Parathyroid adenoma (tissue), 2 donors: ENCODE data around the gene PID1.

Source experiments
- H2AFZ ChIP-seq: fragments of 300-600 bp; sonication (generic); one replicate; pipeline ENCODE4 v1.7.0; 2017; ENCODE audit warnings: antibody characterized with exemption, mild to moderate bottlenecking
- H3K27ac ChIP-seq: fragments of 300-600 bp; sonication (generic); one replicate; pipeline ENCODE4 v1.7.0; 2017
- H3K27me3 ChIP-seq: fragments of 300-600 bp; sonication (generic); one replicate; pipeline ENCODE4 v1.7.0; 2017; ENCODE audit warnings: low read length; ENCODE audit not compliant: control insufficient read depth, insufficient read depth
- H3K36me3 ChIP-seq: fragments of 300-600 bp; sonication (generic); one replicate; pipeline ENCODE4 v1.7.0; 2017; ENCODE audit warnings: low read length; ENCODE audit not compliant: control insufficient read depth, insufficient read depth
- H3K4me1 ChIP-seq: fragments of 300-600 bp; sonication (generic); one replicate; pipeline ENCODE4 v1.7.0; 2017; ENCODE audit warnings: control low read depth
- H3K4me2 ChIP-seq: fragments of 300-600 bp; sonication (generic); one replicate; pipeline ENCODE4 v1.7.0; 2017; ENCODE audit warnings: low read length
- H3K4me3 ChIP-seq: fragments of 300-600 bp; sonication (generic); one replicate; pipeline ENCODE4 v1.7.0; 2017; ENCODE audit warnings: low read depth, low read length
- H3K79me2 ChIP-seq: fragments of 300-600 bp; sonication (generic); one replicate; pipeline ENCODE4 v1.7.0; 2017; ENCODE audit warnings: control low read depth
- H3K9ac ChIP-seq: fragments of 300-600 bp; sonication (generic); one replicate; pipeline ENCODE4 v1.7.0; 2017; ENCODE audit warnings: mild to moderate bottlenecking
- H3K9me3 ChIP-seq: fragments of 300-600 bp; sonication (generic); one replicate; pipeline ENCODE4 v1.7.0; 2017; ENCODE audit warnings: low read length; ENCODE audit not compliant: control insufficient read depth
- TF ChIP-seq, protein P1 (sequence below): fragments of 300-600 bp; sonication (generic); IDR thresholded peaks from one replicate; pipeline ENCODE4 v1.7.0; 2017; ENCODE audit warnings: antibody characterized with exemption, mild to moderate bottlenecking
- donor health status: primary hyperparathyroidism.

Gene PID1

DNA sequence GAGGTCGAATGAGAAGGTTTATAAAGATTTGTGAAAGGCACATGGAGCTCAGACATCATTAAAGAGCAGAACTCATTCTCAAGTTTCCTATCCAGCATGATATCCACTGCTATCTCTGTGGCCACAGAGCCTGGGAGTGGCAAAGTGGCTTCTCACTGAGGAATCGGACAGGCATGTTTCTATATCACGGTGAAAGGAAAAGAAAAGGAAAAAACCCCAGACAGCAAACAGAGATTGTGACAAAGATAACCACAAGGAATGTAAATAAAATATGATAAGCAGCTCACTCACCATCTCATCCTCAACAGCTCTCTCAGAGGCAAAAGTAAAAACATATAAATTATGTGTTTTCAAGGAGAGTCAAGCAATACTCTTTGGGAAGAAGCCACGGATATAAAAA is 2.5 kb downstream of the PID1 start:
- no peaks in the 10 kb centered on the region for H3K9me3 ChIP-seq
- no peak overlapping the region for H3K27ac ChIP-seq
- peaks cover 2% of the 10 kb centered on the region for H3K4me1 ChIP-seq
- TF ChIP-seq, protein P1, sequence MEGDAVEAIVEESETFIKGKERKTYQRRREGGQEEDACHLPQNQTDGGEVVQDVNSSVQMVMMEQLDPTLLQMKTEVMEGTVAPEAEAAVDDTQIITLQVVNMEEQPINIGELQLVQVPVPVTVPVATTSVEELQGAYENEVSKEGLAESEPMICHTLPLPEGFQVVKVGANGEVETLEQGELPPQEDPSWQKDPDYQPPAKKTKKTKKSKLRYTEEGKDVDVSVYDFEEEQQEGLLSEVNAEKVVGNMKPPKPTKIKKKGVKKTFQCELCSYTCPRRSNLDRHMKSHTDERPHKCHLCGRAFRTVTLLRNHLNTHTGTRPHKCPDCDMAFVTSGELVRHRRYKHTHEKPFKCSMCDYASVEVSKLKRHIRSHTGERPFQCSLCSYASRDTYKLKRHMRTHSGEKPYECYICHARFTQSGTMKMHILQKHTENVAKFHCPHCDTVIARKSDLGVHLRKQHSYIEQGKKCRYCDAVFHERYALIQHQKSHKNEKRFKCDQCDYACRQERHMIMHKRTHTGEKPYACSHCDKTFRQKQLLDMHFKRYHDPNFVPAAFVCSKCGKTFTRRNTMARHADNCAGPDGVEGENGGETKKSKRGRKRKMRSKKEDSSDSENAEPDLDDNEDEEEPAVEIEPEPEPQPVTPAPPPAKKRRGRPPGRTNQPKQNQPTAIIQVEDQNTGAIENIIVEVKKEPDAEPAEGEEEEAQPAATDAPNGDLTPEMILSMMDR: no peak
- H3K9ac ChIP-seq: no peak overlapping the region
- no peaks in the 10 kb centered on the region for H3K79me2 ChIP-seq
- H3K36me3 ChIP-seq: no peaks in the 10 kb centered on the region
- H3K4me2 ChIP-seq: no peak overlapping the region
- H3K4me3 ChIP-seq: no peak overlapping the region
- no peaks in the 10 kb centered on the region for H3K27me3 ChIP-seq
- no peak overlapping the region for H2AFZ ChIP-seq

DNA sequence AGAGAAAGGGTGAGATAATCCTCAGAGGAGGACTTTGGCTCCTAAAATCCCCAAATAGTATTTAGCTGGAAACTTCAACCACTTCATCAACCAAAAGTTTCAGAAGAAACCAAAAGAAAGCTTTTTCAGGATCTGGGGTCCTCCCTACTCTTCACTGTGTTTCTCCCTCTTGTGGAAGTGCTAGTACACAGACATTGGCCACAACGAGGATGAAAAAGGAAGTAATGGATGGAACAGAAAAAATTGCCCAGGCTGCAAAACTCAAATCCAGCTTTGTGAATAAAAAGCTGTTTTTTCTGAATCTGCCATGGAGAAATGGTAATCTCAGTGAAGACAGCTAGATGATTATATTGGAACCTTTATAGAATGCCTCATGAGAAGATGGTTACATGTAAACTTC is 4.0 kb downstream of the PID1 start:
- Histone ChIP-seq H3K27me3 (no peaks in the 10 kb centered on the region), H3K79me2 (no peaks in the 10 kb centered on the region), H3K4me2 (no peak overlapping the region), H3K27ac (no peak overlapping the region), H3K4me3 (no peak overlapping the region), H3K4me1 (no peaks in the 10 kb centered on the region), H2AFZ (no peak overlapping the region), H3K9me3 (no peaks in the 10 kb centered on the region), H3K9ac (no peak overlapping the region), H3K36me3 (no peaks in the 10 kb centered on the region)
- TF ChIP-seq, protein P1: no peak

DNA sequence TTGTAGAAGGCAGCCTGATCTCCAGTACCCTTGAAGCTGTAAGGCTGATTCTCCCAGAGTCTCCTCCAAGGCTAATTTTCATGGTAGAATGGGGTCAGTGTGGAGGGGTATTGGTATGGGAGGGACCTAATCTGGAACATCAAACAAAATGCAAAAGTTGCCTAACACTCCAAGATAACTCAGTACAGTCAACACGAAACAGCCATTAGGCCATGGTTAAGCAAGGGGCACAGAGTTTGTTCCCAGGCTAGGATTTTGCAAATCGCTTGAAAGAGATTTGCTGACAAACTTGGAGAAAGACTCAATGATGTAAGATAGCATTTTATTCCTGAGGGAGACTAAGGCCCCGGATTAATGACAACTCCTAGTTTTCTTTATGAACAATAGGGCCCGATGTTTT is 5.4 kb downstream of the PID1 start:
- no peak overlapping the region for H3K9ac ChIP-seq

DNA sequence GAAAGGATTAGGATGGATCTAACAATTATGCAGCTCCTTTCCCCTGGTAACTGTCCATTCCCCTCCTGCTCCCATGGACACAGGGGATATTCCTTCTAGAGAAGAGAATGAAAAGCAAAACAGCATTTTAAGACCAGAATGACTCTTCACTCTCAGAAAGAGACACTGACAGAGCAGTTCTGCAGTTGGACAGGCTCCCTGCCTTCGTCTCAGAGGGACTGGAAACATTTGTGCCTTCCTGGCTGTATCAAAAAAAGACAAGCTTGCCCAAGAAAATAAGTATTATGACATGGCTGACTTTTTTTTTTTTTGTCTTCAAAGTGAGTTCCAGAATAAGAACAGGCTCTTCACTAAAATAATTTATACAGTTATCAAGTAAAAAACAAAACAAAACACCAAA is 9.5 kb downstream of the PID1 start:
- Histone ChIP-seq H3K9me3 (no peaks in the 10 kb centered on the region), H3K27me3 (no peaks in the 10 kb centered on the region), H3K9ac (no peak overlapping the region), H3K27ac (no peak overlapping the region), H3K4me2 (no peak overlapping the region), H3K4me3 (no peak overlapping the region), H3K4me1 (no peaks in the 10 kb centered on the region), H3K36me3 (no peaks in the 10 kb centered on the region), H2AFZ (no peak overlapping the region), H3K79me2 (no peaks in the 10 kb centered on the region)
- TF ChIP-seq, protein P1: no peak

More for the DNA sequence above, 5.4 kb downstream of the PID1 start:
- no peaks in the 10 kb centered on the region for H3K4me1 ChIP-seq
- H3K9me3 ChIP-seq: no peaks in the 10 kb centered on the region
- H2AFZ ChIP-seq: no peak overlapping the region
- TF ChIP-seq, protein P1: no peak
- H3K27me3 ChIP-seq: no peaks in the 10 kb centered on the region
- no peaks in the 10 kb centered on the region for H3K79me2 ChIP-seq
- H3K4me2 ChIP-seq: no peak overlapping the region
- no peaks in the 10 kb centered on the region for H3K36me3 ChIP-seq
- H3K4me3 ChIP-seq: no peak overlapping the region
- no peak overlapping the region for H3K27ac ChIP-seq

DNA sequence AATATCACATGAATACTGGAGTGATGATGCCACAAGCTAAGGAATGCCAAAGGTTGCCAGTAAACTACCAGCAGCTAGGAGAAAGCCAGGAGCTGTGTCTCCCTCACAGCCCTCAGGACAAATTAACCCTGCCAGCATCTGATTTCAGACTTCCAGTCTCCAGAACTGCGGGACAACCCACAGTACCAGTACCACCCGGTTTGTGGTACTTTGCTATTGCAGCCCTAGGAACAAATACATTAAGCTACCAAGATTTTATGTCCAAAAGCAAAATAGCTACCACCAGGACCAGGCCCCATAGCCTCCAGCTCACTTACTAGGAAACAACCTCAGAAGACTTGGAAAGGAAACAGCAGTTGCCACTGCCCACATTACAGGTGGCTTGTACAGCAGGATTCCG is 10.0 kb downstream of the PID1 start:
- no peaks in the 10 kb centered on the region for H3K27me3 ChIP-seq
- H3K9me3 ChIP-seq: no peaks in the 10 kb centered on the region
- H3K4me2 ChIP-seq: no peak overlapping the region
- H3K4me3 ChIP-seq: no peak overlapping the region
- H3K36me3 ChIP-seq: no peaks in the 10 kb centered on the region
- H3K27ac ChIP-seq: no peak overlapping the region
- TF ChIP-seq, protein P1: no peak
- no peak overlapping the region for H3K9ac ChIP-seq
- no peak overlapping the region for H2AFZ ChIP-seq
- H3K79me2 ChIP-seq: no peaks in the 10 kb centered on the region
- H3K4me1 ChIP-seq: no peaks in the 10 kb centered on the region
